ENCODE measurements around the gene HNF4A. TPM values are rescaled to one million over a fixed set of nuclear protein-coding genes. Genes with fewer than 3 reads are reported as not detected.

HNF4A gene
- total RNA-seq, 3 donors from 2014 or later (not counting 1 experiment from before 2014, with no cell fraction given), result not detected

DNA sequence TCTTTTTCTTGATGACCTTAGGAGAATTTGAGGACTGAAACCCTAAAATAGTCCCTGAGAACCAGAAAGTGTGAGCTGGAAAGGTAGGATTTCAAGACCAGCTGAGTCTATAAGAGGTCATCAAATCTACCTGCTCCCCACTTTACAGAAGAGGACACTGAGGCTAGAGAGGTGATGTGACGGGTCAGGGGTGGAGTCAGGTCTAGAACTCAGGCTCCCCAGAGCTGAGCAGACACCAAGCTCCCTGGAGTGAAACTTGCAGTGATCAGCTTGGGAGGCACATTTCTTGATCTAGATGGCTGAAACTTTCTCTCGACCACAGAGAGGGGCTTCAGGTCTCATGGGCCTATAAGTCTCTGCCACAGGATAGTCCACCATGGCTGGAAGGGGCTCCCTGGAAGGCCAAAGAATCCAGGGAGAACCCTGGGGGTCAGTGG, 55.1 kb downstream of the HNF4A start:
- WGBS (ENCODE audit: insufficient coverage), result 85% methylated on average over 2 of the region's 2 CpGs
- H3K36me3 Mint-ChIP-seq, result no peaks in the 10 kb centered on the region

DNA sequence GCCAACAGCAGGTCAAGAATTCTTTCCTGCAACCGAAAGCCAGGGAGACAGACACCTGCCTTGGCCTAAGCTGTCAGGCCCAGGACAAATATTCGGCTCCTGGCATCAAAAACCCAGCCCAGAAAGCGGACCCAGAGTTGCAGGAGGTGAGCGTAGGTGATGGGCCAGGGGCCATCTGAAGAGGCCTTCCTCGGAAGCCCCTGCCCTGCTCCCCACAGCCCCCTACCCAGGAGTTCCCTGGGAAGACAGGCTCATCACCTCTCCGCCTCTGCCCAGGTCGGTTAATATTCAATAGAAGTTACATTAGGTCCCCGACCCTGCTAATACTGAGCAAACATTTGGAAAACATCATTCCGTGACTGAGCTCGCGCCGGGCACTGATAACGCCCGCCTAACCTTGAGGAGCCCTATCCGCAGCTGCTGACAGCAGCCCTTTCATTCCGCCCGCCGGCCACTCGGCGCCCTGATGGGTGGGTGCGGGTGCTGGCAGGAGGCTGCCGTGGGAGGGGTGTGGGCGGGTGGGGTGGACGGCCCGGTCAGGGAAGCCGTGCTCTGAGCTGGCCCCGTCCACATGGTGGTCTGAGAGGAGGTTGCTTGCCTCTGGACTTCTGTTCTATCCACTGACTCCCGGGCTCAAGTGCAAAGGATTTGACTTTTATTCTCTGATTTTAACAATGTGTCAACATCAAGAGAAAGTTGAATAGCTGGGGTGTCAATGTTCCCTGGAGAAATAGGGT, 55.7 kb downstream of the HNF4A start:
- Histone ChIP-seq H3K27ac (ENCODE audit: low read length) (no peak overlapping the region), H3K9me3 (ENCODE audit: control insufficient read depth, insufficient read depth, low read length) (no peaks in the 10 kb centered on the region), H3K27me3 (ENCODE audit: control insufficient read depth, insufficient read depth, low read length) (no peaks in the 10 kb centered on the region), H3K36me3 (ENCODE audit: control insufficient read depth, insufficient read depth, low read length) (no peaks in the 10 kb centered on the region), H3K4me1 (ENCODE audit: control insufficient read depth, insufficient read depth, low read length) (no peaks in the 10 kb centered on the region), H3K4me3 (ENCODE audit: low read length) (no peak overlapping the region)
- ATAC-seq, result no peak
- no peak overlapping the region for H3K4me3 Mint-ChIP-seq
- intact Hi-C loops (cut with micrococcal nuclease), result no loop called here
- no peak for DNase-seq
- H3K9me3 Mint-ChIP-seq, result no peaks in the 10 kb centered on the region
- TF ChIP-seq, protein P1, sequence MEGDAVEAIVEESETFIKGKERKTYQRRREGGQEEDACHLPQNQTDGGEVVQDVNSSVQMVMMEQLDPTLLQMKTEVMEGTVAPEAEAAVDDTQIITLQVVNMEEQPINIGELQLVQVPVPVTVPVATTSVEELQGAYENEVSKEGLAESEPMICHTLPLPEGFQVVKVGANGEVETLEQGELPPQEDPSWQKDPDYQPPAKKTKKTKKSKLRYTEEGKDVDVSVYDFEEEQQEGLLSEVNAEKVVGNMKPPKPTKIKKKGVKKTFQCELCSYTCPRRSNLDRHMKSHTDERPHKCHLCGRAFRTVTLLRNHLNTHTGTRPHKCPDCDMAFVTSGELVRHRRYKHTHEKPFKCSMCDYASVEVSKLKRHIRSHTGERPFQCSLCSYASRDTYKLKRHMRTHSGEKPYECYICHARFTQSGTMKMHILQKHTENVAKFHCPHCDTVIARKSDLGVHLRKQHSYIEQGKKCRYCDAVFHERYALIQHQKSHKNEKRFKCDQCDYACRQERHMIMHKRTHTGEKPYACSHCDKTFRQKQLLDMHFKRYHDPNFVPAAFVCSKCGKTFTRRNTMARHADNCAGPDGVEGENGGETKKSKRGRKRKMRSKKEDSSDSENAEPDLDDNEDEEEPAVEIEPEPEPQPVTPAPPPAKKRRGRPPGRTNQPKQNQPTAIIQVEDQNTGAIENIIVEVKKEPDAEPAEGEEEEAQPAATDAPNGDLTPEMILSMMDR (IDR thresholded peaks at IDR 0.05), result no peak
- H3K36me3 Mint-ChIP-seq, result no peaks in the 10 kb centered on the region
- no peak overlapping the region for H3K27ac Mint-ChIP-seq
- 87% methylated on average over 28 of the region's 28 CpGs for WGBS (ENCODE audit: insufficient coverage)
- H3K4me1 Mint-ChIP-seq, result peaks cover 0 to 4% of the 10 kb centered on the region in 2 donors
- peaks cover 0 to 7% of the 10 kb centered on the region in 2 donors for H3K27me3 Mint-ChIP-seq (ENCODE audit: low read depth in 2 of 2)

More for the DNA sequence above, 55.1 kb downstream of the HNF4A start:
- H3K27me3 Mint-ChIP-seq (ENCODE audit: low read depth in 2 of 2), result peaks cover 0 to 7% of the 10 kb centered on the region in 2 donors
- DNase-seq (no peak), ATAC-seq (no peak)
- TF ChIP-seq, protein P1 (IDR thresholded peaks at IDR 0.05), result no peak
- Histone ChIP-seq H3K4me1 (ENCODE audit: control insufficient read depth, insufficient read depth, low read length) (no peaks in the 10 kb centered on the region), H3K27me3 (ENCODE audit: control insufficient read depth, insufficient read depth, low read length) (no peaks in the 10 kb centered on the region), H3K4me3 (ENCODE audit: low read length) (no peak overlapping the region), H3K36me3 (ENCODE audit: control insufficient read depth, insufficient read depth, low read length) (no peaks in the 10 kb centered on the region), H3K27ac (ENCODE audit: low read length) (no peak overlapping the region), H3K9me3 (ENCODE audit: control insufficient read depth, insufficient read depth, low read length) (no peaks in the 10 kb centered on the region)
- intact Hi-C loops (cut with micrococcal nuclease), result no loop called here
- H3K4me3 Mint-ChIP-seq, result no peak overlapping the region
- no peak overlapping the region for H3K27ac Mint-ChIP-seq
- H3K9me3 Mint-ChIP-seq, result no peaks in the 10 kb centered on the region
- peaks cover 0 to 4% of the 10 kb centered on the region in 2 donors for H3K4me1 Mint-ChIP-seq

DNA sequence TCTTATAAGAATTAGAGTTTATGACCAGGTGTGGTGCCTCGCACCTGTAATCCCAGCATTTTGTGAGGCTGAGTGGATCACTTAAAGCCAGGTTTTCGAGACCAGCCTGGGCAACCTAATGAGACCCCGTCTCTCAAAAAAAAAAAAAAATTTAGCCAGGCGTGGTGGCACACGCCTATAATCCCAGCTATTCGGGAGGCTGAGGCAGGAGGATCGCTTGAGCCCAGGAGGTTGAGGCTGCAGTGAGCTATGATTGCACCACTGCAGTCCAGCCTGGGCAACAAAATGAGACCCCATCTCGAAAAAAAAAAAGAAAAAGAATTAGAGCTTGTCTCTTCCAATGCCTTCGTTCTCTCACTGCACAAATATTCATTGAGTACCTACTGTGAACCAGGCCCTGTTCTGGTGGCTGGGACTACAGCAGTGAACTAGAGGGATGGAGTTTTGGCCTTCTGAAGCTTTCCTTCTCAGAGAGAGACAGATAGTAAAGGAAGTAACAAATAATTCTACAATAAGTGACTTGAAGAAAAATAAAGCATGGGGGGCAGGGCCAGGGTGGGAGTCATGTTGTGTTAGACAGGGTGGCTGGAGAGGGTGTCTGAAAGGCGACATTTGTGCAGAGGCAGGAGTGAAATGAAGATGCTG, 56.4 kb downstream of the HNF4A start:
- H3K4me1 ChIP-seq (ENCODE audit: control insufficient read depth, insufficient read depth, low read length), result no peaks in the 10 kb centered on the region
- TF ChIP-seq, protein P1 (IDR thresholded peaks at IDR 0.05), result no peak
- no peaks in the 10 kb centered on the region for H3K9me3 ChIP-seq (ENCODE audit: control insufficient read depth, insufficient read depth, low read length)
- Mint-ChIP-seq H3K4me3 (no peak overlapping the region), H3K27ac (no peak overlapping the region), H3K36me3 (no peaks in the 10 kb centered on the region), H3K27me3 (ENCODE audit: low read depth in 2 of 2) (peaks cover 0 to 7% of the 10 kb centered on the region in 2 donors), H3K9me3 (no peaks in the 10 kb centered on the region), H3K4me1 (peaks cover 0 to 4% of the 10 kb centered on the region in 2 donors)
- no peak for DNase-seq
- no peak for ATAC-seq
- no peak overlapping the region for H3K27ac ChIP-seq (ENCODE audit: low read length)
- intact Hi-C loops (cut with micrococcal nuclease), result no loop called here
- H3K36me3 ChIP-seq (ENCODE audit: control insufficient read depth, insufficient read depth, low read length), result no peaks in the 10 kb centered on the region
- WGBS (ENCODE audit: insufficient coverage), result 74% methylated on average over 10 of the region's 10 CpGs
- no peak overlapping the region for H3K4me3 ChIP-seq (ENCODE audit: low read length)
- H3K27me3 ChIP-seq (ENCODE audit: control insufficient read depth, insufficient read depth, low read length), result no peaks in the 10 kb centered on the region
